Measurements from ENCODE around the gene ABHD17A. TPM values are rescaled to one million over a fixed set of nuclear protein-coding genes. Genes with fewer than 3 reads are reported as not detected.

Gene ABHD17A
- total RNA-seq, 1 donor from 2014 or later: 115 TPM

- no peak overlapping the region for H3K4me3 Mint-ChIP-seq
- intact Hi-C loops (cut with micrococcal nuclease): no loop called here
- peaks cover 12% of the 10 kb centered on the region for H3K4me1 Mint-ChIP-seq (ENCODE audit: low read depth)
- H3K27ac Mint-ChIP-seq: no peak overlapping the region
- no peaks in the 10 kb centered on the region for H3K27me3 Mint-ChIP-seq (ENCODE audit: insufficient read depth)
- no peaks in the 10 kb centered on the region for H3K9me3 Mint-ChIP-seq
- no peak for DNase-seq (ENCODE audit: low spot score)
- peaks cover 8% of the 10 kb centered on the region for H3K36me3 Mint-ChIP-seq (ENCODE audit: low read depth)
Measured at GRCh38 chr19:1841209-1841924, 43.9 kb downstream of the ABHD17A start.

- peaks cover 3% of the 10 kb centered on the region for H3K36me3 Mint-ChIP-seq (ENCODE audit: low read depth)
- H3K27me3 Mint-ChIP-seq (ENCODE audit: insufficient read depth): no peaks in the 10 kb centered on the region
- no peak overlapping the region for H3K27ac Mint-ChIP-seq
- intact Hi-C loops (cut with micrococcal nuclease): no loop called here
- no peaks in the 10 kb centered on the region for H3K9me3 Mint-ChIP-seq
- H3K4me1 Mint-ChIP-seq (ENCODE audit: low read depth): peaks cover 5% of the 10 kb centered on the region
- DNase-seq (ENCODE audit: low spot score): no peak
- no peak overlapping the region for H3K4me3 Mint-ChIP-seq
Measured at GRCh38 chr19:1840541-1841115, 44.7 kb downstream of the ABHD17A start.

DNA sequence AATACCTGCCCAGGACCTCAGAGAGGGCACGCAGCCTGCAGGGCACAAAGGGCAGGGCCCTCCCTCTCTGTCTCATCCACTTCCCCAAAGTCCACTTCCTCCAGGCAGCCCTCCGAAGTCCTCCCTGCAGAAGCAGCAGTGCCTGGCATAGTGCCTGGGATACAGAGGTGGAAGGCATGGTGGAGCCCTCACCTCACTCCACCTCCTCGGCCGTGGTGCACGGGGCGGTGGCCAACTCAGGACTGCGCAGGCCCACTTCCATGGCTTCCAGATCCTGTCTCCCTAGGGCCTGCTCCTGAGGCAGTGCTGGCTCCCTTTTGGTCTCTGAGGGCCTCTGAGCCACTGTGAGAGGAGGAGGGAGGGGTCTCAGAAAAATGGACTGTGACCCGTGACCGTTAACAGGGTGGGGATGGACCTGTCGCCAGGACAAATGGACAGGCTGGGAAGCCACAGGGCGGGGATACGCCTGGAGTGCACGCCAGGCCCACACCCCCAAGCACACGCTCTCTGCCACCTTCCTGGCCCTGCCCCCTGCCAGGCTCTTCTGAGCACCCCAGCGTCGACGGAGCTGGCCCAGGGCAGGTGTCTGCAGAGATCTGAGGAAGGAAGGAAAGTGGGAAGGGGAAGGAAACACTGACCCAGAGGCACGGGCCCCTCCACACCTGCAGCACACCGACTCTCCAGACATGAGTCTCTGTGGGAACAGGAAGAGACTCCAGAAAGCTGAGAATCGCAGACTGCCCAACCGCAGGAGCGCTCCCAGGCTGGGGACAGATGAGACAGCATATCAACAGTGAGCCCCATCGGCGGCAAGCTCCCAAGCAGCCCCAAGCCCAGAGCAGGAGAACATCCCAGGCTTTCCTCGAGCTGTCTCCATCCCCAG, 45.4 kb downstream of the ABHD17A start:
- Mint-ChIP-seq H3K27ac (no peak overlapping the region), H3K4me1 (ENCODE audit: low read depth) (peaks cover 5% of the 10 kb centered on the region), H3K27me3 (ENCODE audit: insufficient read depth) (no peaks in the 10 kb centered on the region), H3K4me3 (no peak overlapping the region), H3K36me3 (ENCODE audit: low read depth) (peaks cover 3% of the 10 kb centered on the region), H3K9me3 (no peaks in the 10 kb centered on the region)
- no peak for DNase-seq (ENCODE audit: low spot score)
- intact Hi-C loops (cut with micrococcal nuclease): no loop called here

- Mint-ChIP-seq H3K9me3 (no peaks in the 10 kb centered on the region), H3K27ac (no peak overlapping the region), H3K27me3 (ENCODE audit: insufficient read depth) (no peaks in the 10 kb centered on the region), H3K36me3 (ENCODE audit: low read depth) (peaks cover 3% of the 10 kb centered on the region), H3K4me3 (no peak overlapping the region), H3K4me1 (ENCODE audit: low read depth) (peaks cover 5% of the 10 kb centered on the region)
- intact Hi-C loops (cut with micrococcal nuclease): no loop called here
- peak; percentile 28 for DNase-seq (ENCODE audit: low spot score)
Measured at GRCh38 chr19:1837625-1838105, 47.6 kb downstream of the ABHD17A start.

DNA sequence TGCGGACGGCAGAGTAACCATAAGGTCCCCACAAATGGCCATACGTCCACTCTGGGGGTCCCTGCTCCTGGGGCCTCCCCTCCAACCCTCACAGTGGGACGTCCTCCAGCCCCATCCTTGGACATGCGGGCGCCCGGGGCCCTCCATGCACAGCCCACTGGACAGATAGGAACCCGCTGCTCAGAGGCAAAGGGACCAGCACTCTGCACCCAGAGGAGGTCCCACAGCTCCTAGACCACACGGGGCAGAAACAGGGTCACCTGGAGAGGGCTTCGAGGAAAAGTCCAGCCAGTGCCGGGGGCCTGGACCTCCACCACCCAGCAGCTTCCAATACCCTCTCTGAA, 48.1 kb downstream of the ABHD17A start:
- H3K27ac Mint-ChIP-seq: no peak overlapping the region
- DNase-seq (ENCODE audit: low spot score): no peak
- H3K27me3 Mint-ChIP-seq (ENCODE audit: insufficient read depth): no peaks in the 10 kb centered on the region
- H3K4me1 Mint-ChIP-seq (ENCODE audit: low read depth): peaks cover 5% of the 10 kb centered on the region
- no peaks in the 10 kb centered on the region for H3K9me3 Mint-ChIP-seq
- peaks cover 3% of the 10 kb centered on the region for H3K36me3 Mint-ChIP-seq (ENCODE audit: low read depth)
- no peak overlapping the region for H3K4me3 Mint-ChIP-seq
- intact Hi-C loops (cut with micrococcal nuclease): no loop called here

GRCh38 chr19:1836458-1837221, 48.7 kb downstream of the ABHD17A start:
- no peak for DNase-seq (ENCODE audit: low spot score)
- no peaks in the 10 kb centered on the region for H3K27me3 Mint-ChIP-seq (ENCODE audit: insufficient read depth)
- no peak overlapping the region for H3K4me3 Mint-ChIP-seq
- no peaks in the 10 kb centered on the region for H3K9me3 Mint-ChIP-seq
- peaks cover 3% of the 10 kb centered on the region for H3K36me3 Mint-ChIP-seq (ENCODE audit: low read depth)
- intact Hi-C loops (cut with micrococcal nuclease): no loop called here
- H3K27ac Mint-ChIP-seq: no peak overlapping the region
- H3K4me1 Mint-ChIP-seq (ENCODE audit: low read depth): peaks cover 5% of the 10 kb centered on the region

- Mint-ChIP-seq H3K36me3 (ENCODE audit: low read depth) (peaks cover 3% of the 10 kb centered on the region), H3K4me3 (no peak overlapping the region), H3K27me3 (ENCODE audit: insufficient read depth) (no peaks in the 10 kb centered on the region), H3K9me3 (no peaks in the 10 kb centered on the region), H3K27ac (no peak overlapping the region), H3K4me1 (ENCODE audit: low read depth) (no peaks in the 10 kb centered on the region)
- intact Hi-C loops (cut with micrococcal nuclease): no loop called here
- DNase-seq (ENCODE audit: low spot score): no peak
Measured at GRCh38 chr19:1833540-1833939, 51.8 kb downstream of the ABHD17A start.

- Mint-ChIP-seq H3K4me3 (no peak overlapping the region), H3K36me3 (ENCODE audit: low read depth) (peaks cover 3% of the 10 kb centered on the region), H3K4me1 (ENCODE audit: low read depth) (no peaks in the 10 kb centered on the region), H3K27ac (no peak overlapping the region), H3K9me3 (no peaks in the 10 kb centered on the region), H3K27me3 (ENCODE audit: insufficient read depth) (no peaks in the 10 kb centered on the region)
- intact Hi-C loops (cut with micrococcal nuclease): no loop called here
- DNase-seq (ENCODE audit: low spot score): no peak
Measured at GRCh38 chr19:1832046-1832663, 53.1 kb downstream of the ABHD17A start.

- H3K27me3 Mint-ChIP-seq (ENCODE audit: insufficient read depth): no peaks in the 10 kb centered on the region
- no peak overlapping the region for H3K4me3 Mint-ChIP-seq
- intact Hi-C loops (cut with micrococcal nuclease): no loop called here
- no peak overlapping the region for H3K27ac Mint-ChIP-seq
- H3K9me3 Mint-ChIP-seq: no peaks in the 10 kb centered on the region
- H3K36me3 Mint-ChIP-seq (ENCODE audit: low read depth): peaks cover 4% of the 10 kb centered on the region
- H3K4me1 Mint-ChIP-seq (ENCODE audit: low read depth): no peaks in the 10 kb centered on the region
- no peak for DNase-seq (ENCODE audit: low spot score)
Measured at GRCh38 chr19:1830978-1831377, 54.3 kb downstream of the ABHD17A start.

DNA sequence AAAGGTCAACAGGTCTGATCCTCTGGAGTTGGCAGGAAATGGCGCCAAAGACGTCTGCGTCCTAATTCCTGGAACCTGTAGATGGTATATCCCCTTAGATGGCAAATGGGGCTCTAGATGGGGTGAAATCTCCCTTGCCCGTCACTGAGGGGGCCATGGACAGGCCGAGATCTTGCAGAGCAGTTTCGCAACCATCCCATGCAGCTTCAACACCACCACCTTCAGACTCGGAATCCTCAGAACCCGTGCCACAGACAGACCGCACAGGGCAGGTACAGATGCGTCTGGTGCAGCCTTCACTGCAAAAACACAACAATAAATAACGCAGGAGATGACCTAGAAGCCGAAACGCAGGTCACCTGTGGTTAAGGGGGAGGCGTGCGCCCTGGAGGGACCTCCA, 54.7 kb downstream of the ABHD17A start:
- Mint-ChIP-seq H3K27me3 (ENCODE audit: insufficient read depth) (no peaks in the 10 kb centered on the region), H3K4me1 (ENCODE audit: low read depth) (no peaks in the 10 kb centered on the region), H3K4me3 (no peak overlapping the region), H3K27ac (no peak overlapping the region), H3K9me3 (no peaks in the 10 kb centered on the region), H3K36me3 (ENCODE audit: low read depth) (peaks cover 7% of the 10 kb centered on the region)
- no peak for DNase-seq (ENCODE audit: low spot score)
- intact Hi-C loops (cut with micrococcal nuclease): no loop called here

- Mint-ChIP-seq H3K9me3 (no peaks in the 10 kb centered on the region), H3K36me3 (ENCODE audit: low read depth) (peaks cover 7% of the 10 kb centered on the region), H3K4me3 (no peak overlapping the region), H3K27ac (no peak overlapping the region), H3K4me1 (ENCODE audit: low read depth) (no peaks in the 10 kb centered on the region), H3K27me3 (ENCODE audit: insufficient read depth) (no peaks in the 10 kb centered on the region)
- intact Hi-C loops (cut with micrococcal nuclease): no loop called here
- DNase-seq (ENCODE audit: low spot score): no peak
Measured at GRCh38 chr19:1829958-1830357, 55.3 kb downstream of the ABHD17A start.
